ENCODE measurements around the gene HES2. TPM values are rescaled to one million over a fixed set of nuclear protein-coding genes. Genes with fewer than 3 reads are reported as not detected.

HES2 gene
- total RNA-seq, 2 experiments from 2014 or later = 0.34 TPM; not detected in 1

DNA sequence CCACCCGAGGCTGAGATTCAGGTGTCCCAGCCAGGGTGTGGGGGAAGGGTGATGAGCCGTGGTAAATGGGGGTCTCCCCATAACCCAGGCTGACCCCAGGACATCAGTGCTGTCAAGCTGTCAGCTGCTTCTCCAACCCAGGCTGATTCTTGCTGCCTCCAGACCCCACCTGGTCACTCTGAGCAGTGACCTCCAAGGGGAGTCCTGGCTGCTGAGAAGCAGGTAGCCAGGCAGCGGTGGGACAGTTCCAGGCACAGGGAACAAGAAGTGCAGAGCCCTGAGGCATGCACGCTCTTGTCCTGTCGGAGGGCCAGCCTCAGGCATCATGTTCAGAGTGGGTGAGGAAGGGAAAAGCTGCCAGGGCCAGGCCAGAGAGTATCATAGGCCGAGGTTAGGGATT, 5.9 kb upstream of the HES2 start:
- POLR2A ChIA-PET = no interaction called here
- no peaks in the 10 kb centered on the region for H3K36me3 Mint-ChIP-seq
- ATAC-seq (ENCODE audit: low read depth) (no peak), DNase-seq (no peak)
- H3K4me3 Mint-ChIP-seq = no peak overlapping the region
- H3K27ac Mint-ChIP-seq = no peak overlapping the region
- peaks cover 2% of the 10 kb centered on the region for H3K4me1 Mint-ChIP-seq
- H3K27me3 Mint-ChIP-seq = peaks cover 55% of the 10 kb centered on the region
- H3K9me3 Mint-ChIP-seq = no peaks in the 10 kb centered on the region

DNA sequence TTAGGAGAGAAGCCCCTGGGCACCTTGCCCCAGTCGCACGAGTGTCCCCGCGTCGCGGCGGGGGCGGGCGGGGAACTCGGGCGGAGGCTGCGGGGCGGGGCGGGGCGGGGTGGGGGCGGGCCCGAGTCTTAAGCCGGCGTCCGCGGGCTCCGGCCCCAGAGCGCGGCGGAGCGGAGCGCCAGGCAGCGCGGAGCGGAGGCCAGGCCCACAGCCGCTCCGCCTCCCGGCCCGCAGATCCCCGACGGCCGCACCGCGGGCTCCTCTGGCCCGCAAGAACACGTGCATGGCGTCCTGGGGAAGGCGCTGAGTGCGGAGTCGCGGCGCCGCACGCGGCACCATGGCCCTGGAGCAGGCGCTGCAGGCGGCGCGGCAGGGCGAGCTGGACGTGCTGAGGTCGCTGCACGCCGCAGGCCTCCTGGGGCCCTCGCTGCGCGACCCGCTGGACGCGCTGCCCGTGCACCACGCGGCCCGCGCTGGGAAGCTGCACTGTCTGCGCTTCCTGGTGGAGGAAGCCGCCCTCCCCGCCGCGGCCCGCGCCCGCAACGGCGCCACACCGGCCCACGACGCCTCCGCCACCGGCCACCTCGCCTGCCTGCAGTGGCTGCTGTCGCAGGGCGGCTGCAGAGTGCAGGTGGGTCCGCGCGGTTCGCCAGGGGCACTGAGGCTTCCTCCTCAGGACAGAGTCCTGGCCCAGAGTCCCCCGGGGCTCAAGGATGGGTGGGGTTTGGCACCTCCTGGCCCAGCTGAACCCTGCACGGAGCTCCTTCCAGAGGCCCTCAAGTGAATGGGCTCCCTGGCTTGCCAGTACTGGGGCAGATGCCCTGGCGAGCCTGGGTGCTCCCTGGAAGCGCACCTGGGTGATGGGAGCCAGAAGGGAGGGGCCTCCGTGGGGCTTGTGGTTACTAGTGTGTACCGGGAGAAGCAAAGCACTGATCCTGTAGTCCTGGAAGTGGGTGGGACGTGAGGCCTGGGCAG, 5.2 kb upstream of the HES2 start, which contains the start of gene ESPN:
TSS of gene ESPN (plus strand) at position 158 of the 975 bp plus-strand sequence. CDS start at position 338, 180 bp downstream.
- no peak within 1 kb of the TSS for H3K27ac Mint-ChIP-seq
- DNase-seq = no peak
- peak; percentile 21 for ATAC-seq (ENCODE audit: low read depth)
- POLR2A ChIA-PET = no interaction called here
- H3K36me3 Mint-ChIP-seq = no peaks in the 10 kb centered on the region
- peaks cover 2% of the 10 kb centered on the region for H3K4me1 Mint-ChIP-seq
- peak within 1 kb of the TSS; percentile 22 for H3K4me3 Mint-ChIP-seq
- peaks cover 53% of the 10 kb centered on the region for H3K27me3 Mint-ChIP-seq
- H3K9me3 Mint-ChIP-seq = no peaks in the 10 kb centered on the region

DNA sequence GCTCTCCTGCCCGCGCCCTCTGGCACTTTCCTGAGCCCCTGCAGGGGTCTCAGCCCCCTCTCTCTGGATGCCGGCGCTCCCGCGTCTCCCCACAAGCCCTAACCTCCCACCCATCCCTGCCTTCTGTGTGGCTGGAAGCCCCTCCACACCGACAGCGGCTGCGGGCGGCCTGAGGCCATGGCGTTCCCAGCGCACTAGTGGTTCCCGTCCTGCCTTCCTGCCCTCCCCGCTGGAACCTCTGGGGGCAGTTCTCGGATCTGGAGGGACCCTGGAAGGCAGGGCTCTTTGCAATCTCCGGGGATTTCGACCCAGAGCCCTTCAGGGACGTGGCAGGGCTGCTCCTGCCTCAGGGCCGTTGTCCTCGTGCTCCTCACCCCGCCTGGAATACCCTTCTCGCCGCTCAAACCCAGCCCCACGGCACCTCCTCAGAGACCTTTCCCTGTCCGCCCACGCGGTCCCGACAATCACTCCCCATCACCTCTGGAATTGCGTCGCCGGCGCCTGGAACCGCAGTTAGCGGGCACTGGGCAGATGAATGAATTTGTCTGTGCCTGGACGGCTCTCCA, 4.4 kb upstream of the HES2 start:
- no peak for DNase-seq
- Mint-ChIP-seq H3K4me3 (peak overlapping the region; percentile 22), H3K27ac (no peak overlapping the region), H3K4me1 (peaks cover 2% of the 10 kb centered on the region), H3K27me3 (peaks cover 55% of the 10 kb centered on the region), H3K36me3 (no peaks in the 10 kb centered on the region), H3K9me3 (no peaks in the 10 kb centered on the region)
- POLR2A ChIA-PET = interaction anchor here (0.5 to 1.1 kb wide), 2 partner anchors 9 to 49 kb away, joined by 3 read pairs; no protein-coding TSS in a partner anchor
- no peak for ATAC-seq (ENCODE audit: low read depth)

GRCh38 chr1:6423321-6423999, 3.7 kb upstream of the HES2 start:
- H3K27ac Mint-ChIP-seq = no peak overlapping the region

DNA sequence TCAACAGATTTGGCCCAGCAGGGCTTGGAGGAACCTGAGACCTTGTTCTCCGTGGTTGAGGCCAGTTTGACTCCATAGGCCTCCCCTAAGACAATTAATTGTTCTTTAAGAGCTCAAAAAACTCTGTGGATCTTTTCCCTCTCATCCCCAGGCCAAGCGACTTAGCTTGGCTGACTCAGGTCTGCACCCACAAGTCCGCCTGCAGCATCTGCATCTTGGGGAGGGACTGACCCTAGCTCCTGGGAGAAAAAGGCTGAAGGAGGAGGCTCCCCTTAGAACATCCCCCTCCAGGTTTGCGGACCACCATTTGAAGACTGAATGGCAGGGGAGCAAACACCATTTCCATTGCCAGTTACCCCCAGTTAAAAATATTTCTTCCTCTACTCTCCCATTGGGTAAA, 1.5 kb upstream of the HES2 start:
- POLR2A ChIA-PET = interaction anchor here (0.6 kb wide), 1 partner anchor 161 kb away, joined by 3 read pairs; no protein-coding TSS in a partner anchor
- H3K4me1 Mint-ChIP-seq = peaks cover 2% of the 10 kb centered on the region
- no peak overlapping the region for H3K27ac Mint-ChIP-seq
- DNase-seq (no peak), ATAC-seq (ENCODE audit: low read depth) (no peak)
- H3K27me3 Mint-ChIP-seq = peaks cover 66% of the 10 kb centered on the region
- H3K9me3 Mint-ChIP-seq = no peaks in the 10 kb centered on the region
- H3K4me3 Mint-ChIP-seq = no peak overlapping the region
- no peaks in the 10 kb centered on the region for H3K36me3 Mint-ChIP-seq

More at GRCh38 chr1:6423321-6423999, 3.7 kb upstream of the HES2 start:
- Mint-ChIP-seq H3K36me3 (no peaks in the 10 kb centered on the region), H3K4me3 (peak overlapping the region; percentile 22), H3K4me1 (peaks cover 2% of the 10 kb centered on the region), H3K27me3 (peaks cover 56% of the 10 kb centered on the region), H3K9me3 (no peaks in the 10 kb centered on the region)
- peak; percentile 76 for DNase-seq
- POLR2A ChIA-PET = interaction anchor here (0.5 to 1.1 kb wide), 4 partner anchors 8 to 122 kb away, joined by 3 read pairs; no protein-coding TSS in a partner anchor
- peak; percentile 67 for ATAC-seq (ENCODE audit: low read depth)

DNA sequence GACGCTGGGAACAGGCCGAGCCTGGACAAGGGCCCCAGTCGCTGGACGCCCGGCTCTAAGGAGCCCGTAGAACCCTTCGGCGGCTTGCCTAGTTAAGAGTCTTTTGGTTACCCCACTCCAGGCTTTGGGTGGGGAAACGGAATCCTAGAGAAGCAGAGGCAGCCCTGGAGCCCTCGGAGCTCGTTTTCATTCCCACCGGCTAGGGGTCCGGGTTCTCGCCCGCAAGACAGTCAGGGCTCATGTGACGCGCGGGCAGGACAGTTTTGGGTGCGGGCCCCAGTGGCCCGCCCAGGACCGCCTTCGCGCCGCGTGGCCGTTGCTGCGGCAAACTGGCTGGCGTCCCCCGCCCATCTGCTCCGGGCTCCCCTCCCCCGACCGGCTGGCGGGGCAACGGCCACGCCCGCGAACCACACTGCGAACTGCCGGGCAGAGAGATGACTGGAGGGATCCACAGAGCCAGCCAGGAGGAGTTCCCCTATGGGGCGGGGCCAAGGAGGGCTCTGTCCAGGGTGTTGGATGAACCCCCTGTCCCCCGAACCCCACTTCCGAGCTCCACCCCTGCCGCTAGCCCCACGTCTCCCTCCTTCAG, 829 bp upstream of the HES2 start:
- no peak overlapping the region for H3K27ac Mint-ChIP-seq
- H3K9me3 Mint-ChIP-seq = no peaks in the 10 kb centered on the region
- POLR2A ChIA-PET = interaction anchor here (0.6 kb wide), 1 partner anchor 161 kb away, joined by 3 read pairs; no protein-coding TSS in a partner anchor
- no peak for ATAC-seq (ENCODE audit: low read depth)
- no peak overlapping the region for H3K4me3 Mint-ChIP-seq
- H3K4me1 Mint-ChIP-seq = peaks cover 2% of the 10 kb centered on the region
- DNase-seq = no peak
- no peaks in the 10 kb centered on the region for H3K36me3 Mint-ChIP-seq
- H3K27me3 Mint-ChIP-seq = peaks cover 68% of the 10 kb centered on the region

- H3K9me3 Mint-ChIP-seq = no peaks in the 10 kb centered on the region
- POLR2A ChIA-PET = interaction anchor here (0.9 kb wide), 1 partner anchor 72 kb away, joined by 3 read pairs; no protein-coding TSS in a partner anchor
- H3K36me3 Mint-ChIP-seq = no peaks in the 10 kb centered on the region
- peaks cover 5% of the 10 kb centered on the region for H3K4me1 Mint-ChIP-seq
- no peak overlapping the region for H3K4me3 Mint-ChIP-seq
- H3K27ac Mint-ChIP-seq = no peak overlapping the region
- ATAC-seq (ENCODE audit: low read depth) (no peak), DNase-seq (no peak)
- peaks cover 78% of the 10 kb centered on the region for H3K27me3 Mint-ChIP-seq
Measured at GRCh38 chr1:6419397-6419803, 319 bp downstream of the HES2 start.

DNA sequence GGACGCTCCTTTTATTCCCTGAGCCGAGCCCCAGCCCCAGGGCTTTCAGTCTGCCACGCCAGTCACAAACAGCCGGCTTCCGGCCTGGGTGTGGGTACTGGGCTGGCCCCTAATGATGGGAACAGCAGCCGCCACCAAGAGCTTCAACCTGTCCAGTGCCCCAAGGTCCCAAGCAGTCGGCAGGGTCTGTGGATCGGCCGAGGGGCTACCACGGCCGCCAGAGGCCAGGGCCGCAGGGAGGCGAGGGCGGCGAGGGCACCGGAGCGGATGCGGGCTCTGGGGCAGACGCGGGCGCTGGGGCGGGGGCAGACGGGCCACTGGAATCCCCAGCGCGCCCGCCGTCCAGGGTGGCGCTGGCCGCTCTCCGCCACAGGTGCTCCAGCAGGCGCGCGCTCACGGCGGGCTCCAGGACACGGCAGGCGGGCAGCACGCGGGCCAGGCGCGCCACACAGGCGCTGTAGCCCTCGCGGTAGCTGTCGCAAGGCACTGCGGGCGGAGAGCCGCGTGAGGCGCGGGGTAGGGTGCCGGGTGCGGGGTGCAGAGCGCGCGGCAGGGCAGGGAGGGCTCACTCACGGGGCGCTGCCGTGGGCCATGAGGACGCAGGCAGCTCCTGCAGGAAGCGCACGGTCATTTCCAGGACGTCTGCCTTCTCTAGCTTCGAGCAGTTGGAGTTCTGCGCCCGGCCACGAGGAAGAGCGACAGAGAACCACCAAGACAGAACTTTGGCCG, 887 bp downstream of the HES2 start:
- ATAC-seq (ENCODE audit: low read depth) (no peak), DNase-seq (no peak)
- Mint-ChIP-seq H3K4me3 (peak overlapping the region; percentile 37), H3K27ac (no peak overlapping the region), H3K9me3 (no peaks in the 10 kb centered on the region), H3K4me1 (peaks cover 8% of the 10 kb centered on the region), H3K27me3 (peaks cover 77% of the 10 kb centered on the region), H3K36me3 (no peaks in the 10 kb centered on the region)
- POLR2A ChIA-PET = no interaction called here

DNA sequence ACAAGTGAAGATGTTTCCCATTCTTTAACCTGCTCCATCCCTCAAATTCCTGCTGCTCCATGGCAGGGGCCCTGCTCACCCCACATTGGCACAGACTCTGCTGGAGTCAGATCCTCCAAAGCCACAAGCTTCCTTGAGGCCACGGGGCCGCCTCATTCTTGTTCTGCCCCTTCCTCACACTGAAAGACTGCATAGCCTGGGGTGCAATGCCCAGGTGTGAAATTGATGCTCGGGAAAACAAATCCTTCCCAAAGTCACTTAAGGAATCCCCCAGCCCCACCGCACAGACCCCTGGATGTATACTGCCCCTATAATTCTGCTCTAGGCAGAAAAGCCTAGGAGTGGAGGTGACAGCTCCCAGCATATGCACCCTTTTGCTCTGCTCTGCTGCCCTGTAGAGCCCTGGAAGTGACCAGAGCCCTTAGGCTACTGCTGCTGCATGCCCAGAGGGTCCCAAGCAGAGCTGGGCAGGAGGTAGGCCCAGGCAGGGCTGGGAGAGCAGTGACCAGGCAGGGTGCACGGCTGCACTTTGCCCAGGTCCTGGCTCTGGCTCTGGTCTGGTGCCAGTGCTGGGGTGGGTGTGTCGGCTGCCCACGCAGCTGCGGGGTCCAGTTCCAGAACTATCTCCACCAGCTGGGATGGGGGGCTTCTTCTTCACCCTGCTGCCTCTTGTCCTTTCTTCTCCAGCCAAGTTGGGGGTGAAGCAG, 1.6 kb downstream of the HES2 start:
- no peaks in the 10 kb centered on the region for H3K9me3 Mint-ChIP-seq
- H3K27ac Mint-ChIP-seq = no peak overlapping the region
- DNase-seq = no peak
- ATAC-seq (ENCODE audit: low read depth) = no peak
- H3K4me3 Mint-ChIP-seq = no peak overlapping the region
- no peaks in the 10 kb centered on the region for H3K36me3 Mint-ChIP-seq
- POLR2A ChIA-PET = no interaction called here
- peaks cover 8% of the 10 kb centered on the region for H3K4me1 Mint-ChIP-seq
- H3K27me3 Mint-ChIP-seq = peaks cover 77% of the 10 kb centered on the region

GRCh38 chr1:6416906-6417305, 2.8 kb downstream of the HES2 start:
- no peaks in the 10 kb centered on the region for H3K36me3 Mint-ChIP-seq
- ATAC-seq (ENCODE audit: low read depth) (no peak), DNase-seq (no peak)
- no peak overlapping the region for H3K4me3 Mint-ChIP-seq
- peaks cover 8% of the 10 kb centered on the region for H3K4me1 Mint-ChIP-seq
- H3K27me3 Mint-ChIP-seq = peaks cover 73% of the 10 kb centered on the region
- POLR2A ChIA-PET = no interaction called here
- no peaks in the 10 kb centered on the region for H3K9me3 Mint-ChIP-seq
- no peak overlapping the region for H3K27ac Mint-ChIP-seq

GRCh38 chr1:6416295-6416656, 3.4 kb downstream of the HES2 start:
- POLR2A ChIA-PET = no interaction called here
- Mint-ChIP-seq H3K4me1 (peaks cover 8% of the 10 kb centered on the region), H3K27me3 (peaks cover 66% of the 10 kb centered on the region), H3K4me3 (no peak overlapping the region), H3K27ac (no peak overlapping the region), H3K36me3 (no peaks in the 10 kb centered on the region), H3K9me3 (no peaks in the 10 kb centered on the region)
- ATAC-seq (ENCODE audit: low read depth) (no peak), DNase-seq (no peak)

Measured in activated naive CD8-positive, alpha-beta T cell treated with anti-CD3 and anti-CD28 coated beads, Interleukin-2, amount 10 ng/mL, durations not matched to agents 7 days and 5 days (primary cell).